ENCODE data around the gene CACFD1.

The CACFD1 gene

DNA sequence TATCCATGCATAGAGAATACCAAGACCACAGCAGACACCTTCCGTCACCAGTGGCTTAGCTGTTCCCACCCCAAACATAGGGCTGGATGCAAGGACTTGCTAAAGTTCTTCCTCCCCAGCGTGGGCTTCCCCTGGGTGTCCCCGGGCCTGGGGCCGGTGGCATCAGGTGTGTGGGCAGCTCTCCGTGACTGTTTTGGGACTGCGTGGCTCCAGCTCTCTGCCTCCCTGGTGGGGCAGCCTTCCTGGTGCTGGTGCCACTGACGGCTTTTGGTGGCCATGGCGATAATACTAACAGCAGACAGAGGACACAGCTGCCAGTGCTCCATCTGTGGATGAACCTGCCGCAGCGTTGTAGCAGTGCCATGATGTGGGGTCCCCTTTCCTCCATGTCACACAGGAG, 4.9 kb downstream of the CACFD1 start:
- CTCF ChIA-PET: interaction anchor here (1.1 kb wide), 1 partner anchor 22 kb away, joined by 3 read pairs; no protein-coding TSS in a partner anchor

DNA sequence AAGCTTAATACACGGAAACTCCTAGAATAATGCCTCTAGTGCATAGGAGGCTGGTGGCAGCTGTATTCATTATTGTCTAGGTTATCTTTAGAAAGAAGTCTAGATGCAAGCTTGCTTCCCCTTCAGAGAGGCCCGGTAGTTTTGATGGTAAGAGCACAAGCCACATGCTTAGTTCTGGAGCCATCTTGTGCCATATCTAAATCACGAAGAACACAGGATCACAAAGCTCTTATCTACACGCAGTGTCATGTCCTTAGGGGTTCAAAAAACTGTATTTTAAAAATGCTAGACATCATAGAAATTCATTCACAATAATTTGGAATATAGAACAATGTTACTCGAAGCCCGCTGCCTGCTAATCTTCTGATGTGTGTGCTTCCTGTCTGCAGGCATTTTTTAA, 6.2 kb downstream of the CACFD1 start:
- H3K4me3 ChIP-seq (ENCODE audit: low read depth, low read length): no peak overlapping the region
- no peak for DNase-seq (ENCODE audit: low read depth, low spot score)
- CTCF ChIA-PET: no interaction called here
- TF ChIP-seq, protein P1, sequence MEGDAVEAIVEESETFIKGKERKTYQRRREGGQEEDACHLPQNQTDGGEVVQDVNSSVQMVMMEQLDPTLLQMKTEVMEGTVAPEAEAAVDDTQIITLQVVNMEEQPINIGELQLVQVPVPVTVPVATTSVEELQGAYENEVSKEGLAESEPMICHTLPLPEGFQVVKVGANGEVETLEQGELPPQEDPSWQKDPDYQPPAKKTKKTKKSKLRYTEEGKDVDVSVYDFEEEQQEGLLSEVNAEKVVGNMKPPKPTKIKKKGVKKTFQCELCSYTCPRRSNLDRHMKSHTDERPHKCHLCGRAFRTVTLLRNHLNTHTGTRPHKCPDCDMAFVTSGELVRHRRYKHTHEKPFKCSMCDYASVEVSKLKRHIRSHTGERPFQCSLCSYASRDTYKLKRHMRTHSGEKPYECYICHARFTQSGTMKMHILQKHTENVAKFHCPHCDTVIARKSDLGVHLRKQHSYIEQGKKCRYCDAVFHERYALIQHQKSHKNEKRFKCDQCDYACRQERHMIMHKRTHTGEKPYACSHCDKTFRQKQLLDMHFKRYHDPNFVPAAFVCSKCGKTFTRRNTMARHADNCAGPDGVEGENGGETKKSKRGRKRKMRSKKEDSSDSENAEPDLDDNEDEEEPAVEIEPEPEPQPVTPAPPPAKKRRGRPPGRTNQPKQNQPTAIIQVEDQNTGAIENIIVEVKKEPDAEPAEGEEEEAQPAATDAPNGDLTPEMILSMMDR (IDR thresholded peaks at IDR 0.05; ENCODE audit: insufficient read depth, low read length, missing control alignments): no peak
- POLR2A ChIA-PET: no interaction called here

More for the DNA sequence above, 4.9 kb downstream of the CACFD1 start:
- no peak overlapping the region for H3K4me3 ChIP-seq (ENCODE audit: low read depth, low read length)
- TF ChIP-seq, protein P1 (IDR thresholded peaks at IDR 0.05; ENCODE audit: insufficient read depth, low read length, missing control alignments): no peak
- POLR2A ChIA-PET: no interaction called here
- DNase-seq (ENCODE audit: low read depth, low spot score): no peak

GRCh38 chr9:133467101-133467500, 7.3 kb downstream of the CACFD1 start:
- no peak for DNase-seq (ENCODE audit: low read depth, low spot score)
- ChIA-PET CTCF (interaction anchor here (1.0 kb wide), 1 partner anchor 11 kb away, joined by 4 read pairs; no protein-coding TSS in a partner anchor), POLR2A (no interaction called here)
- TF ChIP-seq, protein P1 (IDR thresholded peaks at IDR 0.05; ENCODE audit: insufficient read depth, low read length, missing control alignments): no peak
- H3K4me3 ChIP-seq (ENCODE audit: low read depth, low read length): no peak overlapping the region

DNA sequence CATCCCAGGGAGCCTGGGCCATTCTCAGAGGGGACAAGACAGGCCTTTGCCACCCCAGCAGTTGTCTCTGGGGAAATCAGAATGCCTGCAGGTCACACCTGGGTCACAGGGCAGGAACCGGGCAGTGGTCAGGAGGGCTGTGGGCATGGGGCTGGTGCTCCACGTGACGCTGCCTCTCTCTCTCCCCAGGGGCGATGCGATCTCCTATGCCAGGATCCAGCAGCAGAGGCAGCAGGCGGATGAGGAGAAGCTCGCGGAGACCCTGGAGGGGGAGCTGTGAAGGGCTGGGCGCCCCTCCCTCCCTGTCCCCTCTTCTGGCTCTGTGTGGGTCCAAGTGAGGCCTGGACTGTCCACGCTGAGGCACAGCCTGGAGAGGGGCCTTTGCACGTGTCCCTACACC, 8.6 kb downstream of the CACFD1 start:
- TF ChIP-seq, protein P1 (IDR thresholded peaks at IDR 0.05; ENCODE audit: insufficient read depth, low read length, missing control alignments): no peak
- ChIA-PET CTCF (no interaction called here), POLR2A (interaction anchor here (2.1 kb wide), 1 partner anchor 11 kb away, joined by 7 read pairs; the partner anchor contains the start of gene SLC2A6)
- DNase-seq (ENCODE audit: low read depth, low spot score): no peak
- H3K4me3 ChIP-seq (ENCODE audit: low read depth, low read length): no peak overlapping the region

DNA sequence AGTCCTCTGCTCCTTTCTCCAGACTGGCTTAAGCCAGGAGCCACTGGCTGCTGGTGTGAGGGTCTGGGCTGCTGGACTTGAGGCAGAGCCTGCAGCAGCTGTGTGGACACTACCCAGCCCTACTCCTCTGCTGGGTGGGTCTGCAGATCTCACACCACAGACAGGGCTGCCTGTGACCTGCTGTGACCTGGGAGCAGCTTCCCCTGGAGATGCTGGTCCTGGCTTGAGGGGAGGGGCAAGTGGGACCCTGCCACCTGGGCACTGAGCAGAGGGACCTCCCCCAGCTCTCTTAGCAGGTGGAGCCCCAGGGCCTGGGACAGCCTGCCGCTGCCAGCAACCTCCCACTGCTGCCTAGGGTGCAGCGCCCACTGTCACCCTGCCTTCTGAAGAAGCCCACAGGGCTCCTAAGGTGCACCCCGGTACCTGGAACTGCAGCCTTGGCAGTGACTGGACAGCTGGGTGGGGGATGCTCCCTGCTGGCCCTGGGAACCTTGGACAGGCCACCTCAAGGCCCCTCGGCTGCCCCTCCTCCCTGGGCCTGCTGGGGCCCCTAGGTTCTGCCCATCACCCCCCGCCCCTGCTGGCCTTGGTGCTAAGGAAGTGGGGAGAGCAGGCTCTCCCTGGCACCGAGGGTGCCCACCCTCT, 9.1 kb downstream of the CACFD1 start:
- TF ChIP-seq, protein P1 (IDR thresholded peaks at IDR 0.05; ENCODE audit: insufficient read depth, low read length, missing control alignments): no peak
- ChIA-PET CTCF (interaction anchor here (1.3 kb wide), 2 partner anchors 9 to 18 kb away, joined by 3 to 5 read pairs; partner anchors contain the start of gene CACFD1), POLR2A (interaction anchor here (2.1 kb wide), 1 partner anchor 10 kb away, joined by 7 read pairs; the partner anchor contains the start of gene SLC2A6)
- no peak for DNase-seq (ENCODE audit: low read depth, low spot score)
- no peak overlapping the region for H3K4me3 ChIP-seq (ENCODE audit: low read depth, low read length)

GRCh38 chr9:133470427-133470924, 10.7 kb downstream of the CACFD1 start:
- TF ChIP-seq, protein P1 (IDR thresholded peaks at IDR 0.05; ENCODE audit: insufficient read depth, low read length, missing control alignments): no peak
- ChIA-PET POLR2A (no interaction called here), CTCF (no interaction called here)
- no peak overlapping the region for H3K4me3 ChIP-seq (ENCODE audit: low read depth, low read length)
- DNase-seq (ENCODE audit: low read depth, low spot score): no peak
